ENCODE measurements around the gene GORASP2. TPM values are rescaled to one million over a fixed set of nuclear protein-coding genes. Genes with fewer than 3 reads are reported as not detected.

GORASP2 gene
- polyA plus RNA-seq, 2 donors = 27.6 to 49.5 TPM

GRCh38 chr2:171008550-171009205 lies 79.6 kb downstream of the GORASP2 start:
- Histone ChIP-seq H3K36me3 (ENCODE audit: control insufficient read depth in 2 of 2, insufficient read depth in 2 of 2, low read length in 1 of 2) (peaks cover 0 to 3% of the 10 kb centered on the region in 2 donors), H3K27me3 (ENCODE audit: control insufficient read depth in 1 of 2, insufficient read depth in 2 of 2, low read length in 2 of 2) (no peaks in the 10 kb centered on the region), H3K4me3 (ENCODE audit: low read depth in 1 of 2, low read length in 2 of 2) (no peak overlapping the region), H3K9me3 (ENCODE audit: control insufficient read depth in 2 of 2, insufficient read depth in 1 of 2, low read depth in 1 of 2, low read length in 1 of 2) (no peaks in the 10 kb centered on the region), H3K4me1 (ENCODE audit: control insufficient read depth in 2 of 2, insufficient read depth in 2 of 2, low read length in 1 of 2) (no peaks in the 10 kb centered on the region), H3K27ac (ENCODE audit: low read depth in 2 of 2, low read length in 1 of 2) (no peak overlapping the region)
- 66 to 71% methylated on average over 2 of the region's 2 CpGs for WGBS, 2 donors

GRCh38 chr2:171009386-171009785 lies 80.3 kb downstream of the GORASP2 start:
- Histone ChIP-seq H3K4me3 (ENCODE audit: low read depth in 1 of 2, low read length in 2 of 2) (no peak overlapping the region), H3K36me3 (ENCODE audit: control insufficient read depth in 2 of 2, insufficient read depth in 2 of 2, low read length in 1 of 2) (peaks cover 0 to 3% of the 10 kb centered on the region in 2 donors), H3K9me3 (ENCODE audit: control insufficient read depth in 2 of 2, insufficient read depth in 1 of 2, low read depth in 1 of 2, low read length in 1 of 2) (no peaks in the 10 kb centered on the region), H3K4me1 (ENCODE audit: control insufficient read depth in 2 of 2, insufficient read depth in 2 of 2, low read length in 1 of 2) (no peaks in the 10 kb centered on the region), H3K27ac (ENCODE audit: low read depth in 2 of 2, low read length in 1 of 2) (no peak overlapping the region), H3K27me3 (ENCODE audit: control insufficient read depth in 1 of 2, insufficient read depth in 2 of 2, low read length in 2 of 2) (no peaks in the 10 kb centered on the region)
- 78 to 86% methylated on average over 4 of the region's 4 CpGs for WGBS, 2 donors

GRCh38 chr2:171013851-171014250 lies 84.8 kb downstream of the GORASP2 start:
- H3K27me3 ChIP-seq (ENCODE audit: control insufficient read depth in 1 of 2, insufficient read depth in 2 of 2, low read length in 2 of 2) = no peaks in the 10 kb centered on the region
- H3K4me1 ChIP-seq (ENCODE audit: control insufficient read depth in 2 of 2, insufficient read depth in 2 of 2, low read length in 1 of 2) = no peaks in the 10 kb centered on the region
- H3K9me3 ChIP-seq (ENCODE audit: control insufficient read depth in 2 of 2, insufficient read depth in 1 of 2, low read depth in 1 of 2, low read length in 1 of 2) = no peaks in the 10 kb centered on the region
- no peaks in the 10 kb centered on the region for H3K36me3 ChIP-seq (ENCODE audit: control insufficient read depth in 2 of 2, insufficient read depth in 2 of 2, low read length in 1 of 2)
- no peak overlapping the region for H3K4me3 ChIP-seq (ENCODE audit: low read depth in 1 of 2, low read length in 2 of 2)
- H3K27ac ChIP-seq (ENCODE audit: low read depth in 2 of 2, low read length in 1 of 2) = no peak overlapping the region
- WGBS, 2 donors = 46 to 100% methylated on average over 1 of the region's 1 CpG

GRCh38 chr2:171016125-171016524 lies 87.1 kb downstream of the GORASP2 start:
- no peak overlapping the region for H3K4me3 ChIP-seq (ENCODE audit: low read depth in 1 of 2, low read length in 2 of 2)
- no peaks in the 10 kb centered on the region for H3K4me1 ChIP-seq (ENCODE audit: control insufficient read depth in 2 of 2, insufficient read depth in 2 of 2, low read length in 1 of 2)
- H3K36me3 ChIP-seq (ENCODE audit: control insufficient read depth in 2 of 2, insufficient read depth in 2 of 2, low read length in 1 of 2) = no peaks in the 10 kb centered on the region
- WGBS, 2 donors = 98 to 99% methylated on average over 9 of the region's 9 CpGs
- H3K9me3 ChIP-seq (ENCODE audit: control insufficient read depth in 2 of 2, insufficient read depth in 1 of 2, low read depth in 1 of 2, low read length in 1 of 2) = no peaks in the 10 kb centered on the region
- no peak overlapping the region for H3K27ac ChIP-seq (ENCODE audit: low read depth in 2 of 2, low read length in 1 of 2)
- H3K27me3 ChIP-seq (ENCODE audit: control insufficient read depth in 1 of 2, insufficient read depth in 2 of 2, low read length in 2 of 2) = no peaks in the 10 kb centered on the region

Other genes with a start within 250 kb of the GORASP2 start
- under 1 TPM; 0.43 to 0.54 TPM for gene SP5, start 213.9 kb upstream of the GORASP2 start, polyA plus RNA-seq
- under 1 TPM in 1 of 2 donors, not detected in 1; 0.32 TPM for gene ERICH2, start 158.9 kb upstream of the GORASP2 start, polyA plus RNA-seq
- 1 to 10 TPM in 1 of 2 donors, under 1 TPM in 1; 0.65 to 1.2 TPM for gene GAD1, start 112.4 kb upstream of the GORASP2 start, polyA plus RNA-seq
- gene TLK1, start 231.6 kb downstream of the GORASP2 start, polyA plus RNA-seq = 10 to 100 TPM in 1 of 2 donors, 1 to 10 TPM in 1; 6.6 to 13.4 TPM